ENCODE measurements around the gene DGKZ.

Gene DGKZ

DNA sequence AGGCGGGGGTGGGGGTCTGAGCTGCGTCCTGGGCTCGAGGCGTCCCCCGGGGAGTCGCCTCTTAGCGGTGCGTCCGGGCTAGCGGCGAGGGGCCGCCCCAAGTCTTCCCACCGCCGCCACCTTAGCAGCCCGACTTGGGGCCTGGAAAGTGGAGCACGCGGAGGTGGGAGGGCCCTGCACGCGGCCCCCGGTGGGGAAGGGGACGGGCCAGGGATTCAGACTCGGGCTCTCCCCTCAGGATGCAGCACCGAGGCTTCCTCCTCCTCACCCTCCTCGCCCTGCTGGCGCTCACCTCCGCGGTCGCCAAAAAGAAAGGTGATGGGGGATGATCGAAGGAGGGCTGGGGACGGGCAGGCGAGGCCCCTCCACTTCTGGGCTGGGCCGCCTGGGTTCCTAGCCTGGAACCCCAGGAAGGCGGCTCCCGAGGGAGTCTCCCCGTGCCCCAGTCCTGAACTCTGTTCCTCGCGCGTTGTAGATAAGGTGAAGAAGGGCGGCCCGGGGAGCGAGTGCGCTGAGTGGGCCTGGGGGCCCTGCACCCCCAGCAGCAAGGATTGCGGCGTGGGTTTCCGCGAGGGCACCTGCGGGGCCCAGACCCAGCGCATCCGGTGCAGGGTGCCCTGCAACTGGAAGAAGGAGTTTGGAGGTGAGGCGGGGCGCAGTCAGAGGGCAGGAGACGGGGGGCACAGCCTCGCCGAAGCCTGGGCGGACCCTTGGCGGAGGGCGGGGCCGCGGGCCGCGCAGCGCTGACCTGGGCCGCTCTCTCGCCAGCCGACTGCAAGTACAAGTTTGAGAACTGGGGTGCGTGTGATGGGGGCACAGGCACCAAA is 34.8 kb downstream of the DGKZ start:
- no peak for DNase-seq (ENCODE audit: low spot score)

DNA sequence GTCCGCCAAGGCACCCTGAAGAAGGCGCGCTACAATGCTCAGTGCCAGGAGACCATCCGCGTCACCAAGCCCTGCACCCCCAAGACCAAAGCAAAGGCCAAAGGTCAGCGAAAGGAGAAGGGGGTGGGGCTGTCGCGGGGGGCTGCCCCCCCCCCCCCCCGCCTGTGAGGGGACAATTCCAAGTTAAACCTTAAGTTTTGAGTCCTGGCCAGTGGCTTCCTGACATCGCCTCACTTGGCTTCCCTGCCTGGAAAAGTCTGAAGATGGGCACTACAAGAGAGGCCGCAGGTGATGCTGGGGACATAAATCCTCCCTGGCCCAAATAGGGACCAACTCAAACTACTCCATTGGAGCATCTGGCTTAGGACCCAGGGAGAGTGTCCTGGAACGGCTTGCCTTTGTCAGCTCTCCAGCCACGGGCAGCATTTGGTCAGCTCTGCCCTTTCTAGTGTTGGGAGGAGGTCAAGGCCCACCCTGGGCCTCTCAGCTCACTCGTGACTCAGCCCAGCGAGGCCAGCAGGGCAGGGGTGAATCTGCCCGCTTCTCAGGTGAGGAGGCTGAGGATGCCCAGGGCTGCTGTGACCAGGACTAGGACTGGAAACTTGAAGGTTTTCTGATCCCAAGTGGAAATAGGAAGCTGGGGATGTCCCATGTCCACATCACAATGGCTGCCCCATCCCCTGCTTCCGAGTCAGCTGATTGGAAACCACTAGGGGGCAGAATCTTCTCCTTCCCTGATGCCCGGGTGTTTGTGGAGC is 35.6 kb downstream of the DGKZ start:
- no peak for DNase-seq (ENCODE audit: low spot score)

DNA sequence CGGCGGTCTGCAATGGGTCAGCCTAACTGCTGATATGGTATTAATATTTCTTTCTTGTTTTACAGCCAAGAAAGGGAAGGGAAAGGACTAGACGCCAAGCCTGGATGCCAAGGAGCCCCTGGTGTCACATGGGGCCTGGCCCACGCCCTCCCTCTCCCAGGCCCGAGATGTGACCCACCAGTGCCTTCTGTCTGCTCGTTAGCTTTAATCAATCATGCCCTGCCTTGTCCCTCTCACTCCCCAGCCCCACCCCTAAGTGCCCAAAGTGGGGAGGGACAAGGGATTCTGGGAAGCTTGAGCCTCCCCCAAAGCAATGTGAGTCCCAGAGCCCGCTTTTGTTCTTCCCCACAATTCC is 36.1 kb downstream of the DGKZ start:
- DNase-seq (ENCODE audit: low spot score), result no peak

DNA sequence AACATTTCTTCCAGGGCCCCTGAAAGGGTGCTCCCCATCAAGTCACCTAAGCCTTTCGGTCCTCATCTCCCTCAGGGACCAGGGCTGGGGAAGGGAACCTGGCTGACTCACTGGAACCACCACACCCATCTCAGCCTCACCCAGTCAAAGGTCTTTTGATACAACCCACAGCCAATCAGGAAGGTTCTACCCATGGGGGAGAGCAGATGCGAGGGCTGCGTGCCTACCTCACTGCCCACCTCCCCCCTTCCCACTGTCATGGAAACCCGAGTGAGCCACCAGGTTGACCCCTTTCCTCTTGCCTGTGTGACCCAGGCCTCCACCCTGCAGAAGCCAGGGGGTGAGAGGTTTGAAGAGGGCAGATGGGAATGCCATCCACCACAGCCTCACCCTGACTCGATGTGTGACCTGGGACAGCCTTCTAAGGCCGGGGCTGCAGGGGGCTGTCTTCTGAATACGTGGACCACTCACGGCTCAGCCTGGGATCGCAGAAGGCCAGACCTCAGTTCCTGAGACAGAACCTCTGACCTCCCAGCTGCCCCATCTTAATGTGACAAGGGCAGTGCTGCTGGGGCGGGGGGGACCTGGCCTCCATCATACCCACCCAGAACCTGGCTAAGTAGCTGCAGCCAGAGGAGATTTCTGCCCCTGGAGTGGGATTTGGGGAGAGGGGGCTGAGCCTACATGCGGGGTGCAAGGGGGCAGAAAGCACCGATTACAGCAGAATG is 36.9 kb downstream of the DGKZ start:
- no peak for DNase-seq (ENCODE audit: low spot score)

DNA sequence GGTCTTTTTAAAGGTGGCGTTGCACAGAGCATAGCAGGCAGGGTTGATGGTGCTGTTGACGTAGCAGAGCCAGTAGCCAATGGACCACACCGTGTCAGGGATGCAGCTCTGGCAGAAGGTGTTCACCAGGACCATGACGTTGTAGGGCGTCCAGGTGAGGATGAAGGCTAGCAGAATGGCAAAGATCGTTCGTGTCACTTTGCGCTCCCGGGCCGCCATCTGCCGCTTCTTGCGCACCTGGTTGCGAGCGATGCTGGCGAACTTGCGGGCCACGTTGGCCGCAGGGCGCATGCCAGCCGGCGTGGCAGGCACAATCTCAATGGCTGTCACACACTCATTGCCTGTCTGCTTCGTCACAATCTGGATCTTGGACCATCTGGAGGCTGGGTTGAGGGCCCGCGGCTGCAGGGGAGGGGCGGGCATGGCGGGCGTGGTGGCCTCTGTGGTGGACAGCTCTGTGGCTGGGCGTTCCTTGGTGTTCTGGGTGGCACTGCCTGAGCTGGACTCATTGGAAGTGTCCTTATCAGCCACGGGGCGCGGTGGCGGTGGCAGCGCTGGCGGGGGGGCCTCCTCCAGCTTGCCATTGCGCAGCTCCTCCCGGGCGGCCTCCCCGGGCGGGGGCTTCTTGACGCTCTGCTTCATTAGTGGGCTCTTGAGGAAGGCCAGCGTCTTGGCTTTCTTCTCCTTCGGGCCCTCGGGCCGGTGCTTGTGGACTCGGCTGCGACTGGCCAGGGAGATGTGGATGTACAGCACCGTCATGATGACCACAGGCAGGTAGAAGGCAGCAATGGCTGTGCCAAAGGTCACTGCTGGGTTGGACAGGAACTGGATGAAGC is 38.1 kb downstream of the DGKZ start:
- no peak for DNase-seq (ENCODE audit: low spot score)

DNA sequence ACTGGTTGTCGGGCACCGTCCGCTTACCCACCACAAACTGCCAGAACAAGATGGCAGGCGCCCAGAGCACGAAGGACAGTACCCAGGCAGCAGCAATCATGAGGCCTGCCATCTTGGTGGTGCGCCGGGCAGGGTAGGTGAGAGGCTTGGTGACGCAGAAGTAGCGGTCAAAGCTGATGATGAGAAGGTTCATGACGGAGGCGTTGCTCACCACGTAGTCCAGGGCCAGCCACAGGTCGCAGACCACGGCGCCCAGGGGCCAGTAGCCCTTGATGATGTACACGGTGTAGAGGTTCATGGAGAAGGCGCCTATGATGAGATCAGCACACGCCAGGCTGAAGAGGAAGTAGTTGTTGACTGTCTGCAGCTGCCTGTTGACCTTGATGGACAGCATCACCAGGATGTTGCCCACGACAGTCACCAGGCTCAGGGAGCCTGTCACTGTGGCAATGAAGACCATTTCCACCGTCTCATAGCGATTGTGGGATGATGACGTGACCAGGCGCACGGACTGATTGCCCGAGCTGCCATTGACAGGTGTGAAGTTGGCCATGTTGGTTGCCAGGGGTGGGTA is 38.8 kb downstream of the DGKZ start:
- DNase-seq (ENCODE audit: low spot score), result no peak

DNA sequence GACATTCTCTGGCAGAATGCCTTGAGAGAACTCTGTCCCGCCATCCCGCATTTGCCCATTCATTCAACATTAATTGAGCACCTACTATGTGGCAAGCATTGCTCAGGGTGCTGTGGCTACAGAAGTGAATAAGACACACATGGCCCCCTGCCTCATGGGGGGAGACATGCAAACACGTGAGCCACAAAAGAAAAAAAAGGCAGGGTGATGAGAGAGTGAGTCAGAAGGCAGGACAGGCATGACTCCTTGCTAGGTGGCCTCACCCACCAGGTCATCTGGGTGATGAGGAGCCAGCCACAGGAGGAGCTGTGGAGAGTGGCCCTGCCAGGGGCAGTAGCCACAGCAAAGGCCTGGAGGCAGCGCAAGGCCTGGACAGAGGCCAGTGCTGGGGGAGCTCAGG is 39.4 kb downstream of the DGKZ start:
- no peak for DNase-seq (ENCODE audit: low spot score)

DNA sequence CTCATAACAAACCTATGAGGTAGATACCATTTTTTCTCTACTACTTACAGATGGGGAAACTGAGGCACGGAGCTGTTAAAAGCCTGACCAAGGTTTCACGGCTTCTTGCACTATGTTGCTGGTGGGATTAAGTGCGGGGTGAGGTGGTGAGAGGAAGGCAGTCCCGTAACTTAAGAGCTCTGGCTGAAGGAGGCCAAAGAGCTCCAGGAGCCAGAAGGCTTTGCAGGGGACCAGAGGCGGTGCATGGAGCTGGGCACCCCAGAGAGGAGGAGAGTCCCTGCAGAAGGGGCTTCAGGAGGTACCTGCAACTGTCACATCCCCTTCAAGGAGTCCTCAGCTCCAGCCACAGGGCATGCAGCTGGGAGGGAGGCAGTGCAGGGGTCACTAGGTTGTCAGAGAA is 40.2 kb downstream of the DGKZ start:
- DNase-seq (ENCODE audit: low spot score), result no peak

DNA sequence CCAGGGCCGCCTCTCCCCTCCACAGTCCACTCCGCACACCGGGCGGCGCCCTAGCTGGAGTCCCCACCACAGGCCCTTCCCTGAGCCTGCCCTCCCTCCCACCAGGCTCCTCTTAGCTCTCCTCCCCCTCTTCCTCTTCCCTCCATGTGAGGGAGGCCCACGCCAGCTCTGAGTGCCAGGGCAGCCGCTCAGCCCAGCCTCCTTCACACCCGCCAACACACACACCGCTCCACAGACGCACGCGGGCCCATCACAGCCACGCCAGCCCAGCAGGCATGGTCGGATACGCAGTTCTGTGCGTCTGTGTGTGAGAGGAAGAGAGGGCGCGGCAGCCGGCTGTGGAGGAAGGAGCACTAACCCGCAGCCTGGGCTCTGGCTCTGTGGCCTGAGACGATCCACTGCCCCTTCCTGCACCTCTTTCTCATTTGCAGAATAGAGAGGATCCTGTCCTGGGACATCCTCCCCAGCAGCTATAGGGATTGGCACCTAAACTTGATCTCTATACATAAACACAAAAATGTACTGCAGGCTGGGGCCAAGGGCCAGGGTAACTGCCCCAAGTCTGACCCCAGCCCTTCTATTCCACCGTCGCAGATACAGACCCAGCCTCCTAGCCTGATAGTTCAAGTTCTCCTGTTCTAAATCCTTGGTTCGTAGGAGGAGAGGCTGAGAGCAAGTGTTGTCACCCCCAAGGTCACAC is 40.8 kb downstream of the DGKZ start:
- DNase-seq (ENCODE audit: low spot score), result no peak

DNA sequence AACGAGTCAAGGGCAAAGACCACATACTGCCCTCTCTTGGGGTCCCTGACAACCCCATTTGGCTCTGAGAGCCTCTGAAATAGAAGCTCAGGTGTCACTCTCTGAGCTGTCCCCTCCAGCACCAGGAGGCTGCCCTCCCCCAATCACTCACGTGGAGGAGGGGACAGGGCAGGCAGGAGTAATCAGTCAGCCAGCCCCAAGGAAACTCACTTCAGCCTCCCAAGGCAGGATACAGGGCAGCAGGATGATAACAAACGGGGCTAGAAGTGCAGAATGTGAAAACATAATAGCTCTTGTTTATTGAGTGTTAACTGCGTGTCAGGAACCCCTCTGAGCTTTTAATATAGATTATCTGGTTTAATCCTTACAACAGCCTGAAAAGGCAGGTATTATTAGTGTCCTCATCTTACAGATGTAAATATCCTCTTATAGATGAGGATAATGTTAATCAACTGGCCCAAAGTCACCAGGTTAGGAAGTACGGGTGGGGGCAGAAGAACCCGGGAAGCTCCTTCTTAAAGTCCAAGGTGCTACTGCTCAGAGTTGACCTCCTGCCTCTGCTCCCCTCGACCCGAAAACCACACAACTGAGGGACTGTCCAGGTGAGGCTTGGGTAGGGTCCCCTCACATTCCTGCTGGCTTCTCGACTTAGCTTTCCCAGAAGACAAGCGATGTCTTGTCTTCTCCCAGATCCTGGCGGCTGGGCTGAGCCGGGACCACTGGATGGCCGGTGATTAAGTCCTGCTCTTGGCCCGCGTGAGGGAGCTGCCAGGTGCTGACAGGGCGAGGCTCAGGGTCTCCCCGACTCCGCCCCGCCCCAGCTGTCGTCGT is 41.6 kb downstream of the DGKZ start:
- DNase-seq (ENCODE audit: low spot score), result no peak

DNA sequence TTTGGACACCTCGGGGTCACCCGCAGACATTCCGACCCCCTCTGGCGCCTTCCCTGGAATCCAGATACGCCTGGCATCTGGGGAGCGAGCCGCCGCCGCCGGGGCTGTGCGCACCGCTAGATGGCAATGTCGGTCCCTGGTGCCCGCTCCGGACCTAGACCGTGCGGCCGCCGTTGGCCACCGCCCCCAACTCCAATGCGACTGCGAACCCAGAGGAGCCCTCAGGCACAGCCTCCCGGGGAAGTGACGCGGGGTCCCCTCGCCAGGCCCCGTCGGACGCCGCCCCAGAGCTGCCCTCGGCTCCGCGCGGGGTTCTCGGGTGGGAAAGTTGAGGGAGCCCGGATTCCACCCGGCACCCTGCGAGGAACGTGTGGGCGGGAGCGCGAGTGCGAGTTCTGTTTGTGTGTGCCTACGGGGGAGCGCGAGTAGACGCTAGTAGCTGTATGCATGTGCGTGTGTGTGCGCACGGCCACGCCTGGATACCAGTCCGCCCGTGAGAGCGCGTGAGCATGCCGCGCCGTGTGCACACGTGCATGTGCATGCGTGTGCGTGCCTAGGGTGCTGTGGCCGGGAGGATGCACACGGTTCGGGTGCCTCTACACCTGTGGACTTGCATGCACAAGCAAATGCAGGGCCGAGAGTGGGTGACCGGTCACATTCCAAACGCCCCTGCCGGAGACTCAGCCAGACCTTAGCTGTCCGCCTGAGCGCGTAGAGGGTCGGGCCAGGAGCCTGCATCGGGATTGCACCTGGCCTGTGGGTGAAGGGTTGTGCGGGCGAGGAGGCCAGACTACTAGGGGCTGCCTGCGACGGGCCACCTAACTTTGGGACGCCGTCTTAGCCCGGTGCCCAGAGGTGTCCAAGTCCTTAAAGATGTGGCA is 42.4 kb downstream of the DGKZ start:
- no peak for DNase-seq (ENCODE audit: low spot score)

DNA sequence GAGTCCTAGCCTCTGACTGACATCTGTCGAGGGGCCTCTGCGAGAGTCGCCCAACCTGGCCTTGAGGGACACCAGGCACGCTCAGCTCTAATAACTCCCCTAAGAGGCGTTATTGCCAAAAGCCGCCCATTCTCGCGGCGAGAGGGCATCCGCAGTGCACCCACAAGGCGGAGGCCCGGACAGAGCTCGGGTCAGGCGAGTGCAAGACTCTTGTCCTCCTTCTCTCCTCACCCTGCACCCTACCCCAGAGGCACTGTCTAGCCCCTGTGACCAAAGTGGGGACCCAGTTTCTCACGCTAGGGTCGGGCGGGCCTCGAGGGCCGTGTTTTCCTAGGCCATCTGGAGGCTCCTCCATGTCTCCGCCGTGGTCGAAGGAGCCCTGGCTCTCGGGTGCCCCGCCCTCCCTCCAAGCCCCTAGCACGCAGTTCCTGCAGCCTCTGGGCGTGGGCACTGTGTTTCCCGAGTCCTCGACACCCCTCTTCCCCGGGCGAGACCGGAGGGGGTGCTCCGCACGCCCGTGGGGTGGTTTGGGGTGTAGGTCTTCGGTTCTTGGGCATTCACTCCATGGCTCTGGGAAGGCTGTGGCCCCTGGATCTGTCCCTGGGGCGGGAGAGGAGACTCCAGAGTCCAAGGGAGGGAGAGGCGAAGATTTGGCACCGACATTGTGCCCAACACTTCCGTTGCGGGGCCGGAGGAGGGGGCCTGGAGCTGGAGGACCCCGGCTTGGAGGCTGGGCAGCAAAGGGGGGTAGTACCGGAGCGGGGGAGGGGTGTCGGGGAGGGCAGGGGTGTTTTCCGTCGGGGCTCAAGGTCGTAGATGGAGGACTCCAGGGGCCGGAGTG is 43.3 kb downstream of the DGKZ start:
- DNase-seq (ENCODE audit: low spot score), result no peak

DNA sequence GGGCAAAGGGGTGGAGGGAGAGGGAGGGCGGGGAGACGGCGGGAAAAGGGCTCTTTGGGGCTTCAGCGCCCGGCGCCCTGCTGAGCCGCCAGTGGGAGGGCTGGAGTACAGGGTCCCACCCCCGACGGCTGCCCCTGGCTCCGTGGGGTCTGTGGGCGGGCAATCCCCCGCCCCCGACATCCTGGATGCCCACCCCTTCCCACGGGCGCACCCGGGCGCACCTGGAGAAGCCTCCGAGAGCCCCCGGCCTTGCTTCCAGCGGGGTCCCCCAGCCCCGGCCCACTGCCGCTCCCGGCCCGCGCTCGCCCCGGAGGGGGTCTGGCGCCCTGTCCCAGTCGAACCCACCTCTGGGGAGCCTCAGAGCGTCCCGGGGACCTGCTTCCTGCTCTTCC is 43.9 kb downstream of the DGKZ start:
- no peak for DNase-seq (ENCODE audit: low spot score)

DNA sequence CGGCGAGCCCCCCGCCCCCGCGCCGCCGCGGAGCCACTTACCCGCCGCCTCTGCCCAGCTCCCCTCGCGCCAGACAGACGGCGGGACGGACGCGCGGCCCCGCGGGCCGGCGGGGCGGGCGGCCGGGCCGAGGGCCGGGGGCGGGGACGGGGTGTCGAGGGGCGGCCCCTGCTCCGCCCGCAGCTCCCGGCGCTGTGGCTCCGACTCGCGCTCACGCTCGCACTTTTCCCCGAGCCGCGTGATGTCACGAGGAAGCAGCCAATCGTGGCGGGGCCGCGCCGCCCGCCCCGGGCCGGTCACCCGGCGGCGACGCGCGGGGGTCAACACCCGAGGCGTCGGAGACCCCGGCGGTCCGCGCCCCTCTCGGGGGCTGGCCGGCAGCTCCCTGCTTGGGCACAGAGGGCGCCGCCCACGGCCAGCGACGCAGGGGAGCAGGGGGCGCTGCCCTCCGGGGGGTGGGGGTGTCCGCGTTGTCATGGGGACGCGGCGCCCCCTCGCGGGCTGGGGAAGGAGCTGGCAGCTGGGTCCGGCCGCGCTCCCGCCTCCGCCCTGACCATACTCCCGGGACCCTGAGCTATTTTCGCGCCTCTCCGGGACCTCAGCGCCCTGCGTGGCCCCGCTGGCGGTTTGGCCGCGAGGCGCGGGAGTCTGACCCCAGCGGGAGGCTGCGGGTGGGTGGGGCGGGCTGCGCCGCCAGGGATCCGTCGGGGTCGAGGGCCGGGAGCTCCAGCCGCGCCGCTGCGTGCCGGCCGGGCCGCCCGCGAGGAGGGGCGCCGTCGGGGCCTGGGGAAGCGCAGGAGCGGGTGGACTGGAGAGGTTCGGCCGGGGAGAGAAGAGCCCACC is 44.5 kb downstream of the DGKZ start, which contains the start of gene CHRM4:
TSS of gene CHRM4 (minus strand) at position 199 of the 843 bp plus-strand sequence. CDS start 5,219 bp downstream, outside the sequence.
- DNase-seq (ENCODE audit: low spot score), result no peak

DNA sequence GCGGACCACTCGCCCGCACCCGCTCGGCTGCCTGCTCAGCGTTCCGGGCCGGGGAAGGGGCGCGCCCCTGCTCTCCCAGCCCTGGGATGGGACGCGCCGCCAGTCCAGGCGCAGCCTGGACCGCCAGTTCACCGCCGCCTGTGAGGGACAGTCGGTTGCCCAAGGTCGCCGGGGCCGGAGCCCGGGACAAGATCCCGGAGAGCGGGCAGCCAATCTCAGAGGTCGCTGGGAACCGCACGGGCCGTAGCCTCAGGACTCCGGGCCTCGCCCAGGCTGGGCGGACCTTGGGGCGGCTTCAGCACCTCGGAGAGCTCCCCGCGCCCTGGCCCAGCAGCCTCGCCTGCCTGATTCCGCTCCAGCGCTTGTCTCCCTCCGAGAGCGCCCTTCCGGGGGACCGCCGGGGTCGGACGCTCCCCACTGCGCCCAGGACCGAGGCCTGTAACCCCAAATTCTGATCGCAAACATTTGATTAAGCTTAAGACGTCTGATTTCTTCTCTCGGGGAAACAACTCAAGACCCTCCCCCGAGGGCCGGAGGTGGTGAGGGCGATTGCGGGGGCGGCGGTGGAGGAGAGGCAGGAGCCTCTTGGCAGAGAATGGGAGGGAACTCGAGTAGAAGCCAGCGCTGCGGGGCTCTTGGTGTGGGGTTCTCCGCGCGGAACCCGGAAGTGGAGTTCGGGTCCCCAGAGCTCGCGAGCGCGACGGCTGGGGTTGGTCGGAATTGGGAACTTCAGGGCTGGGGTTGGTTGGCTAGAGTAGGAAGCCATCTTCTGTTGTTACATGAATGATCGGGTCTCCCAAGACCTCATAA is 45.4 kb downstream of the DGKZ start:
- DNase-seq (ENCODE audit: low spot score), result peak; percentile 64

DNA sequence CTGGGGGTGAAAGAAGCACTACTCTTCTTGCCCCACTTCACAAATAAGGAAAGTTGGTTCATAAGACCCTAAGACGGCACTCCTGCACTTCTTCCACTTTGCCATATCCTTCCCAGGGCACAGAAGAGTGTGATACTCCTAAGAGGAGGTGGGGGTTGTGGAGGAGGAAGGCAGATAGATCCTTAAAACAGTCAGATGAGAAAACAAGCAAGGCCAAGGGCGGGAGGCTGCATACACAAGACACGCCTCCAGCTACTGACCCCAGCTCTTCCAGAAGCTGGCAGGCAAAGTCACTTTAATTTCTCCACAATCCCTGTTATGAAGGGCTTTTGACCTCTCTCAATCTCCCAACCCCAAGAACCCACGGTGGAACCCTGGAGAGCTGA is 46.0 kb downstream of the DGKZ start:
- DNase-seq (ENCODE audit: low spot score), result no peak
